IPS-NIHi7 (cell line): ENCODE data around the gene UBASH3B.
"Not testable (repeated sequence)": the region's sequence is repeated elsewhere in the genome, so short reads cannot be mapped to it uniquely, and the experiment has no call there.

Experiments used
- DNase-seq: peaks from one replicate; pipeline ENCODE4 v3.0.0; 2012; ENCODE audit warnings: mixed read lengths; ENCODE audit errors: extremely low spot score

UBASH3B gene

DNA sequence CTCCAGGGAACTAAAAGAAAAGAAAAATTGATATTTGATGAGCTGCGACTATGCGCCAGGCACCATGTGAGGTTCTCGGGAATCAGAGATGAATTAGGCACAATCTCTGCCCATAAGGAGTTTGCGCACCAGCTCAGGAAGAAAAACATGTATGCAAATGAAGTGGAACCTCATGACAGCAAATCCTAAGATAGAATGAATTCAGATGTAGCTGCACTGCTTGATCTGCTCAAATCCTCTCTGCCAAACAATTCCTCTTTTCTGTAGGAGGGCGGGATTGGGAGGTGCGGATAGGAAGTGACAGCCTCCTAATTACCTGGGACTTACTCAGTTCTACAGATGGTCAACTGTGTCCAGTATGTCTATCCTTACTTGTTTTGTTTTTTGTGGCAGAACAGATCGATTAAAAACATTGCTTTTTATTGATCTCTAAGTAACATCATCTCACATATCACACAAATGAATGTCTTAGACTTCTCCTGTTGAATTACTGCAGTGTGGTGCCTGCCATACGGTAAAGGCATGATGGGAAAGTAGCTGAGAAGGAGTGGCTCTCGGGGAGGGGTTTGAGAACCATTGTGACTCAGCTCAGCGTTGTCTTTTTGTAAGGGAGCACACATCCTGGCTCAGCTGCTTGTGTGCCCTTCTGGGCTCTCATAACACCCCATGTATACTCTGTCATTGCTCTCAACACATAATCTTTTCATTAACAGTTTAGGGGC, 196.7 kb downstream of the UBASH3B start:
- DNase-seq = no peak

DNA sequence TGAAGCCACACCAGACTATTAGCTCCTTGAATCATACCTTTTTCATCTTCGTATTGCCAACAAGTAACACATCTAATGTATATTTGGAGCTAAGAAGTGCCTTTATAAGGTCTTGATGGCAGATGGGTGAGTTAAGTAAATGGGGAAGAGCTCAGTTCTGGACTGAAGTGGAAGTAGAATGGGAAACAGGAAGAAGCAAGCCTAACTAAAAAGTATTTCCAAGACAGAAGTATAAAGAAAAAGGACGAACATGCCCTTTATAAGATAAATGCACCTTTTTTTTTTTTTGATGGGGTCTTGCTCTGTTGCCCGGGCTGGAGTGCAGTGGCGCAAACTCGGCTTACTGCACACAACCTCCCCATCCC, 197.3 kb downstream of the UBASH3B start:
- no peak for DNase-seq

- DNase-seq = no peak
These were observed 197.7 kb downstream of the UBASH3B start for GRCh38 chr11:122853261-122853660.

DNA sequence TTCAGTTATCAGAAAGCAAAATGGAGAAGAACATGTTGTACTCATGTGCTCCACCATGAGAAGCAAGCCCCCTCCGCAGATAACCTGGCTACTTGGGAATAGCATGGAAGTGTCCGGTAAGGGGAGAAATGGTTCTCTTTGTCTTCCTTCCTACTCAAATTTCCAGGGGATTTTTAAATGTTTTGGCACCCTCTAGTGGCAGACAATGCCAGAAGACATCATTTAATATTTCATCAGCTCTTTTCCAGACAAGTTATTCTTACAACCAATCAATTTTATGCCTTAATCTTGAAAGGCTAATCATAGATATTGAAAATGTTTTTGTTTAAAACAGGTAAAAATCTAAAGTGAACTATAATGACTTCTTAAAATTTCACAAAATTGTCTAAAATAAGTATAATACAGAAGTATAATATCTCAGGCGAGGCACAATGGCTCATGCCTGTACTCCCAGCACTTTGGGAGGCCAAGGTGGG, 198.5 kb downstream of the UBASH3B start:
- peak; percentile 79 for DNase-seq

- DNase-seq = no peak
These were observed 206.1 kb downstream of the UBASH3B start for GRCh38 chr11:122861631-122862030.

DNA sequence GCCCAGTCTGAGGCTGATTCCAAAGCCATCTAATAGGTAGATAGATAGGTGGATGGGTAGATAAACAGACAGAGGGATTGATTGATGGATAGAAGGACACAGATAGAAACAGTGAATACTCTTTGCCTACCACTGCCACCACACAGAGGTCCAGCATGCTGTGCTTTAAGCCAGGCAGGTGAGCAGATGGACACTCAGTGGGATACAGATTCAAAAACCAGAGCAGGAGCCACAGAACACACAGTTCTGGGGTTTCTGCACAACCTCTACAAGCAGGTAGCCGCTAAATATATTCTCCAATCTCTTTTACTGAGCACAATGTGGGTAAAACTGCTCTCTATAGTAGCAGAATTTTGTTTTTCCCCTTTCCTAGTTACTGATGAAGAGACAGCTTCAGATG, 206.6 kb downstream of the UBASH3B start:
- no peak for DNase-seq

DNA sequence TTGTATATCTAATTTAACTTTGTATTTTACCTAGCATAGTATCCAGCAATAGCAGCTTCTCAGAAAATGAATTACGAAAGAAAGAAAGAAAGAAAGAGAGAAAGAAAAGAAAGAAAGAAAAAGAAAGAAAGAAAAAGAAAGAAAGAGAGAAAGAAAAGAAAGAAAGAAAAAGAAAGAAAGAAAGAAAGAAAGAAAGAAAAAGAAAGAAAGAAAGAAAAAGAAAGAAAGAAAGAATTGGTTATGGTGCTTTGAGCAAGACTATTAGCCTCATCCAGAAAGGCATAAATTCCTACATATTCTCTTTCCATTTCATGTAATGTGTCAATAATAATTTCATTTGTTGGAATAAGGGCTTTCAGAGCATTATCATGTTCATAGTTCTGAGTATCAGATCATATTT, 207.6 kb downstream of the UBASH3B start:
- not testable (repeated sequence) for DNase-seq

DNA sequence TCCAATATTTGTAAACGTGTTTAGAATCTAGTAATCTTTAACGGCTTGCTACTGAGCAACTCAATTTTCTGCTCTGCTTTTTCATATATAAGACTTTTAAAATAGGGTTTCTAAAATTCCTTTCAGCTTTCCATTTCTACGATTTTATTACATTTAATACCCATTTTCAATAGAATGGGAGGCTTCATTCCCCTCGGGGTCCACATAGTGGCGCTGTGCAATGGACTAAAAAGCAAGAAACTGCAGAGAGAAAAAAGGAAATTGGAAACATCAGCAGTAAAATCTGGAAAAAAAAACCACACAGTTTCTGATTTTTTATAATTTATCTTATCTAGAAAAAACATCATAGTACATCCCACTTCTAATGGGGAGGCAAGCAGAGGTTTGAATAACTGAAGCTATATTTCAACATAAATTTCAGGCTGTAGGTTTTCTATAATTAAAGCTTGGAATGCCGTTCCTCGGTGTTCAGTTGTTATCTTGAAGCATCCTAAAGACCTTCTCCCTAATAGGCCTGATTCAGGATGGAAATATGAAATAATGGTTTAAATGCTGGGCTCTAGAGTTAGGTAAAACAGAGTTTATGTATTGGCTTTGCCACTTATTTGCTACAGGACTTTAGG, 208.3 kb downstream of the UBASH3B start:
- peak; percentile 40 for DNase-seq
